ENCODE results near the gene MICALL2.

MICALL2 gene

DNA sequence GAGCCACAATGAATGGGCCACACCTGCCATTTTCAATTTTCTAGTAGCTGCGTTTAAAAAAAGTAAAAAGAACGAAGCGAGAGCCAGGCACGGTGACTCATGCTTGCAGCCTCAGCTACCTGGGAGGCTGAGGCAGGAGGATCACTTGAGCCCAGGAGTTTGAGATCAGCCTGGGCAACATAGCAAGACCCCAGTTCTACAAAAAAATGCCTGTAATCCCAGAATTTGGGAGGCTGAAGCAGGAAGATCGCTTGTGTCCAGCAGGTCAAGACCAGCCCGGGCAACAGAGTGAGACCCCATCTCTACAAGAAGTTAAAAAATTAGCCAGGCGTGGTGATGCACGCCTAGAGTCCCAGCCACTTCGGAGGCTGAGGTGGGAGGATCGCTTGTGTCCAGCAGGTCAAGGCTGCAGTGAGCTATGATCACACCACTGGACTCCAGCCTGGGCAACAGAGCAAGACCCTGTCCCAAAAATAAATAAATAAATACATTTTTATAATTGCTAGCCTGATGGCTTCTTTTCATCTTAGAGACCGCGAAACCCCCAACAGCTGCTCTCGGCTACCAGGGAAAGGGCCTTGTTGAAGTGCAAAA lies 32.1 kb downstream of the MICALL2 start:
- Histone ChIP-seq H3K36me3 (ENCODE audit: control insufficient read depth, low read length) (no peaks in the 10 kb centered on the region), H4K20me1 (ENCODE audit: control insufficient read depth, insufficient read depth, low read depth, low read length) (no peaks in the 10 kb centered on the region), H3F3A (ENCODE audit: control insufficient read depth, insufficient read depth) (no peaks in the 10 kb centered on the region), H3K79me2 (ENCODE audit: control insufficient read depth, low read length) (no peaks in the 10 kb centered on the region), H3K4me3 (ENCODE audit: low read length) (no peak overlapping the region), H3K4me2 (ENCODE audit: low read length) (no peak overlapping the region), H3K27ac (ENCODE audit: low read depth, low read length) (no peak overlapping the region), H3K27me3 (ENCODE audit: control insufficient read depth, low read length) (peaks cover 18% of the 10 kb centered on the region), H3K4me1 (ENCODE audit: control insufficient read depth, low read length) (no peaks in the 10 kb centered on the region), H3K9me2 (replicated peaks; ENCODE audit: control insufficient read depth, low read length) (no peaks in the 10 kb centered on the region), H3K9me3 (ENCODE audit: control insufficient read depth, insufficient read depth, low read length) (no peaks in the 10 kb centered on the region)
- TF ChIP-seq EZH2phosphoT487 (IDR thresholded peaks at IDR 0.05; ENCODE audit: borderline replicate concordance, low read length): no peak
- TF ChIP-seq, protein P1, sequence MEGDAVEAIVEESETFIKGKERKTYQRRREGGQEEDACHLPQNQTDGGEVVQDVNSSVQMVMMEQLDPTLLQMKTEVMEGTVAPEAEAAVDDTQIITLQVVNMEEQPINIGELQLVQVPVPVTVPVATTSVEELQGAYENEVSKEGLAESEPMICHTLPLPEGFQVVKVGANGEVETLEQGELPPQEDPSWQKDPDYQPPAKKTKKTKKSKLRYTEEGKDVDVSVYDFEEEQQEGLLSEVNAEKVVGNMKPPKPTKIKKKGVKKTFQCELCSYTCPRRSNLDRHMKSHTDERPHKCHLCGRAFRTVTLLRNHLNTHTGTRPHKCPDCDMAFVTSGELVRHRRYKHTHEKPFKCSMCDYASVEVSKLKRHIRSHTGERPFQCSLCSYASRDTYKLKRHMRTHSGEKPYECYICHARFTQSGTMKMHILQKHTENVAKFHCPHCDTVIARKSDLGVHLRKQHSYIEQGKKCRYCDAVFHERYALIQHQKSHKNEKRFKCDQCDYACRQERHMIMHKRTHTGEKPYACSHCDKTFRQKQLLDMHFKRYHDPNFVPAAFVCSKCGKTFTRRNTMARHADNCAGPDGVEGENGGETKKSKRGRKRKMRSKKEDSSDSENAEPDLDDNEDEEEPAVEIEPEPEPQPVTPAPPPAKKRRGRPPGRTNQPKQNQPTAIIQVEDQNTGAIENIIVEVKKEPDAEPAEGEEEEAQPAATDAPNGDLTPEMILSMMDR (IDR thresholded peaks at IDR 0.05; ENCODE audit: low read depth, low read length, poor library complexity, severe bottlenecking): no peak

DNA sequence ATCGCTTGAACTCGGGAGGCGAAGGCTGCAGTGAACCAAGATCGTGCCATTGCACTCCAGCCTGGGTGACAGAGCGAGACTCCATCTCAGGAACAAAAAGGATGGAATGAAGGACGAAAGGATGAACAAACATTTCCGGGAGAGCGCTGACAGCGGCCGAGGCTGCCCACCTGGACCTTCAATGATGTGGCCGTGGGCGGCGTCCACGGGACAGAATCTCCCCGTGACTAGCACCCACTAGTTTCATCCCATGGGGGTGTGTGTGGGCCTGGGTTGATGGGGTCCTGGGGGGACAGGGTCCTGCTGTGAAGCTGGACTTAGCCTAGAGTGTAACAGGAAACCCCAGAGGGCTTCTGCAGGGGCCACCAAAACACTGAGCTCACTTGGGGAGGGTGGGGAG lies 32.8 kb downstream of the MICALL2 start:
- no peaks in the 10 kb centered on the region for H3F3A ChIP-seq (ENCODE audit: control insufficient read depth, insufficient read depth)
- H3K9me2 ChIP-seq (replicated peaks; ENCODE audit: control insufficient read depth, low read length): no peaks in the 10 kb centered on the region

GRCh38 chr7:1425292-1426136 lies 33.8 kb downstream of the MICALL2 start:
- no peaks in the 10 kb centered on the region for H3K9me3 ChIP-seq (ENCODE audit: control insufficient read depth, insufficient read depth, low read length)
- H4K20me1 ChIP-seq (ENCODE audit: control insufficient read depth, insufficient read depth, low read depth, low read length): no peaks in the 10 kb centered on the region
- TF ChIP-seq, protein P1 (IDR thresholded peaks at IDR 0.05; ENCODE audit: low read depth, low read length, poor library complexity, severe bottlenecking): no peak
- no peak for TF ChIP-seq EZH2phosphoT487 (IDR thresholded peaks at IDR 0.05; ENCODE audit: borderline replicate concordance, low read length)
- peaks cover 18% of the 10 kb centered on the region for H3K27me3 ChIP-seq (ENCODE audit: control insufficient read depth, low read length)
- H3K4me3 ChIP-seq (ENCODE audit: low read length): no peak overlapping the region
- no peaks in the 10 kb centered on the region for H3F3A ChIP-seq (ENCODE audit: control insufficient read depth, insufficient read depth)
- H3K79me2 ChIP-seq (ENCODE audit: control insufficient read depth, low read length): no peaks in the 10 kb centered on the region
- H3K36me3 ChIP-seq (ENCODE audit: control insufficient read depth, low read length): no peaks in the 10 kb centered on the region
- H3K4me1 ChIP-seq (ENCODE audit: control insufficient read depth, low read length): no peaks in the 10 kb centered on the region
- H3K27ac ChIP-seq (ENCODE audit: low read depth, low read length): no peak overlapping the region
- H3K9me2 ChIP-seq (replicated peaks; ENCODE audit: control insufficient read depth, low read length): no peaks in the 10 kb centered on the region
- no peak overlapping the region for H3K4me2 ChIP-seq (ENCODE audit: low read length)

More for the DNA sequence above, 32.8 kb downstream of the MICALL2 start:
- H3K27ac ChIP-seq (ENCODE audit: low read depth, low read length): no peak overlapping the region
- H3K27me3 ChIP-seq (ENCODE audit: control insufficient read depth, low read length): peaks cover 18% of the 10 kb centered on the region
- H3K79me2 ChIP-seq (ENCODE audit: control insufficient read depth, low read length): no peaks in the 10 kb centered on the region
- H3K4me1 ChIP-seq (ENCODE audit: control insufficient read depth, low read length): no peaks in the 10 kb centered on the region
- no peaks in the 10 kb centered on the region for H3K36me3 ChIP-seq (ENCODE audit: control insufficient read depth, low read length)
- no peaks in the 10 kb centered on the region for H4K20me1 ChIP-seq (ENCODE audit: control insufficient read depth, insufficient read depth, low read depth, low read length)
- no peak overlapping the region for H3K4me3 ChIP-seq (ENCODE audit: low read length)
- H3K9me3 ChIP-seq (ENCODE audit: control insufficient read depth, insufficient read depth, low read length): no peaks in the 10 kb centered on the region
- no peak for TF ChIP-seq EZH2phosphoT487 (IDR thresholded peaks at IDR 0.05; ENCODE audit: borderline replicate concordance, low read length)
- TF ChIP-seq, protein P1 (IDR thresholded peaks at IDR 0.05; ENCODE audit: low read depth, low read length, poor library complexity, severe bottlenecking): no peak
- H3K4me2 ChIP-seq (ENCODE audit: low read length): no peak overlapping the region
